ENCODE results near the gene ATP13A3.

Gene ATP13A3

GRCh38 chr3:194367992-194368841 is 118.6 kb downstream of the ATP13A3 start:
- DNase-seq = no peak

GRCh38 chr3:194365978-194366490 is 120.8 kb downstream of the ATP13A3 start:
- DNase-seq = no peak

GRCh38 chr3:194365526-194365925 is 121.3 kb downstream of the ATP13A3 start:
- no peak for DNase-seq

GRCh38 chr3:194364652-194365434 is 122.0 kb downstream of the ATP13A3 start:
- DNase-seq = no peak

DNA sequence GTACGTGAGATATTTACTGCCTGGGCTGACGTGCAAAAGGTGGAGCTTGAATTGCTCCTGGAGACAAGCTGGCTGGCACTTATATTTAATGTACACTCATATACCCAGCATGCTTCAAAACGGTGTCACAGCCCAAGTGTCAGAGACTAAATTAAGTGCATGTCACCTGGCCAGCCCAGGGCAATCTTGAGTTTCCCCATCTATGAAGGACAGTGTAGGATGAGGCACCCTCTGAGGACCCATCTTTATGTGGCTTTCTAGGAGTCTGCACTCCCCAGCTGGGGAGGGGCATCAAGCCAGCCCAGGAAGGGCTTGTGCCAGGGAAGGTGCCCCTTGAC is 122.5 kb downstream of the ATP13A3 start:
- DNase-seq = no peak

DNA sequence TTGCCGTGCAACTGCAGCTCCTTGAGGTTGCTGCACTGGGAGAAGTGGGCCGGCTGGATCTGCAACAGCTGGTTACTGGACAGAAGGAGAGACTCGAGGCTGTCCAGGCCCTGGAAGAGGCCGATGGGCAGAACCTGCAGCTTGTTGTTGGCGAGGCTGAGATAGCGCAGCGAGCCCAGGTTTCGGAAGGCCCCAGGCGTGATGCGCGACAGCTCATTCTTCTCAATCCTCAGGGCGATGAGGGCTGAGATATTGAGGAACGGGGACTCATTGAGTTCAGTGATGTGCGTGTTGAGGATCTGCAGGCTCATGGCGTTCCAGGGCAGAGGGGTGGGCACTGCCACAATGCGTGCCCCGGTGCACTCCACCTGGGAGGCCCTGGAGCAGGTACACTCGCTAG is 126.2 kb downstream of the ATP13A3 start:
- DNase-seq = no peak

- no peak for DNase-seq
These were observed 129.1 kb downstream of the ATP13A3 start for GRCh38 chr3:194357681-194358080.

DNA sequence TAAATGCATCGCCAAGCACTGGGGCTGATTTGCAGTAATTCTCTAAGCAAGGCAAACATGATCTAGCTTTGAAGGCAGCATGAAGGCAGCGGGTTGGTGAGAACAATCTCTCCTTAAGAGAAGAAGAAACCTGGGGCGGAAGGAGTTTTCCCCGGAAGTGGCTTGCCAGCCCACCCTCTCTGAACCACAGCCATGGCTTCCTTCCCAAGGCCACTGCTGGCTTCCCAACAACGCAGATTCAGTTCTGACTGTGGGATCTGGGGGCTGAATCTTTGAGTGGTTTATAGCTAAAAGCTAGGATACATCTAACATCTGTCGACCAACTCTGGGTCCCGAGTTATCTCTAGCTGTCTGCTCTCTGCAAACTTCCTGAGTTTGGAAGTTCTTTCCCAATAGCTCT is 131.4 kb downstream of the ATP13A3 start:
- no peak for DNase-seq

GRCh38 chr3:194354315-194354714 is 132.5 kb downstream of the ATP13A3 start:
- DNase-seq = no peak
